Measurements from ENCODE around the gene MKLN1.
"Not testable (repeated sequence)": the region's sequence is repeated elsewhere in the genome, so short reads cannot be mapped to it uniquely, and the experiment has no call there.

Gene MKLN1

DNA sequence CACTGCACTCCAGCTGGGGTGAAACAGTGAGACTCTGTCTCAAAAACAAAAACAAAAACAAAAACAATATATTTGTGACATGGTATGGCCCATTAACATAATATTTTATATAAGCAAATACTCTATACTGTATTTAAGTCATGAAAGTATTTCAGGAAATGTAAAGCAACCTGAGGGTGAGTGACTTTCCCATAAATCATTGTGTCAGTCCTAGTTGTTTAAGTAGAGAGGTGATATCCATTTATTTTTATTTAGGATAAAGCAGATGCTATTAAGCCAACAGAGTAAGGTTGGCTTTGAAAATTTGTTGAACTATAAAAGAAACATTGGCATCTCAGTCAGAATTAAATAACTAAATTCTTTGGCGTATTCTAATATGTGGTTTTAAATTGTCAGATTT, 60.5 kb downstream of the MKLN1 start:
- in situ Hi-C loops (cut with HindIII; ENCODE audit: low sequenced_read_pairs): no loop called here

DNA sequence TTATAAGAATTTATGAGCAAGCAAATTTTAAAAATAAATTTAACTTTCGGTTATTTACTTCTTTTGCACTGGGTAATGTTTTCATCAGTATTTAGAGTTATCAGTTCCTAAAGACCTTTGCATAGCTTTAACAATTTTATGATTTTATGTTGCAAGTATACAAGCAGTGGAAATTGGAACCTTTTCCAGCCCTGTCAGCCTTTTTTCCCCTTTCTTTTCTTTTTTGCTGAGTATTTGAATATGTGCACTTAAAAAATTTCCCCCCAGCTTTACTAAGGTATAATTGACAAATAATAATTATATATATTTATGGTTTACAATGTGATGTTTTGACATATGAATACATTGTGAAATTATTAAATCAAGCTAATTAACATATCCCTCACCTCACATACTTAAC, 62.6 kb downstream of the MKLN1 start:
- in situ Hi-C loops (cut with HindIII; ENCODE audit: low sequenced_read_pairs): no loop called here

DNA sequence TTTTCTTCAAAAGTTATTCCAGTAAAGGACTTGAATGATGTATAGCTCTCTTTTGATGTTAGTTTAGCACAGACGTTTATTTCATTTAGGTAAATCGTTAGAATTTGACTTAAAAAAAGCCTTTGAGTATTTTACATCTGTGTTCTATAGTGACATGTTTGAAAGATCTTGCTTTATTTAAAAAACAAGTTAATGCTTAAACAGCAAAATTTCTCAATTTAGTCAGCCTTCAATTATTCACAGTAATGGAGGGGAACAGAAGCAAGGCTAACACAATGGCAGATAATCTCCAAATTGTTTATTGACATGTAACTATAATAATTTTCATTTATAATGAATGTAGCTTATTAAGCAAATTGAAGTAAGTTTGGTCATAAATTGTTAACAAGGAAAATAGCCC, 63.5 kb downstream of the MKLN1 start:
- in situ Hi-C loops (cut with HindIII; ENCODE audit: low sequenced_read_pairs): no loop called here

DNA sequence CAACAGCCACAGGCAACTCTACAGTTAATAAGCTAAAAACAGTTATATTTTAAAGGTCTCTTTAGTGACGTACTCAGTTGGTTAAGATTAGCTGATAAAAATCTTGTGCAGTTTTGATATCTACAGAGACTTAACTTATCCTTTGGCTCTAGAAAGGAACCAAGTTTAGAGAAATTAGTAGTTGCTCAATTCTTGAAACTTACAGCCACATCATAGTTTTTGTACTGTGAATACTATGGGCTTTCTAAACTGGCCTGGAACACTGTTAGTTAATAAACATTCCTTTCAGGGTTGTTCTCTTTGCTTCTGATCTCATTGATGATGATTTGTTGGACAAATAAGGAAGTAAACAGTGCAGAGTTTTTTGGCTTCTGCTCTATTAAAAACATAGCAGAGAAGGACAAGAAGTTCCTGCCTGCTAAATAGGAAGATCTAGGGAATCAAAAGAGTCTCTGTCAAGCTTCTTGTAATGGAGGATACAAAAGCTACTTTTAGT, 73.1 kb downstream of the MKLN1 start:
- in situ Hi-C loops (cut with HindIII; ENCODE audit: low sequenced_read_pairs): no loop called here

DNA sequence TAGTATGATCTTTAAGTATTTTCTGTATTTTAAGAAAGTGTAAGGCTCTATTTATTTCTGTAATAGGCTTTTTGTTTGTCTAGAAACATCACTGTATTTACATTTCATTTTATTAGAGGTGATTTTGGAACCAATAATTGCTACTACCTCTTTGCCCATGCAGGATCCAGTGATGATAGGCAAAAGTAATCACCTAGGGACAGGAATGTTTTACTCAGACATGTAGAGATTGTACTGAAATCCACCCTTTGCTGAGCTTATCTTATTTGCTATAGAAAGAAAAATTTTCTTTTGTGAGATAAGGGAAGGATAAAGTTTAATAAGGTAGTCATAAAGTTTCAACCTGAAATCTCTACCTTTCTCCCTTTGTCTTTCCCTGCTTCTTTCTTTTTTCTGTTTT, 73.5 kb downstream of the MKLN1 start:
- in situ Hi-C loops (cut with HindIII; ENCODE audit: low sequenced_read_pairs): no loop called here

DNA sequence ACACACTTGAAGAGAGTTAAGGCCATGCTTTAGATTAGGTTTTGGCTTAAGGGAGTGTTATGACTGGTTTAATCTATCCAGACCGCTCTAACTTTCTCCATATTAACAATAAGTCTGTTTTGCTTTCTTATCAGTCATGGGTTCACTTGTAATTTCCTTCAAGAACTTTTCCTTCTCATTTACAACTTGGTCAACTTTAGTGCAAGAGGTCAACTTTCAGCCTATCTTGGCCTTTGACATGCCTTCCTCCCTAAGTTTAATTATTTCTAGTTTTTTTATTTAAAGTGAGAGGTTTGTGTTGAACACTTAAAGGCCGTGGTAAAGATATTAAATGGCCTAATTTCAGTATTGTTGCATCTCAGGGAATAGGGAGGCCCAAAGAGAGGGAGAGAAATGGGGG, 75.6 kb downstream of the MKLN1 start:
- in situ Hi-C loops (cut with HindIII; ENCODE audit: low sequenced_read_pairs): no loop called here

DNA sequence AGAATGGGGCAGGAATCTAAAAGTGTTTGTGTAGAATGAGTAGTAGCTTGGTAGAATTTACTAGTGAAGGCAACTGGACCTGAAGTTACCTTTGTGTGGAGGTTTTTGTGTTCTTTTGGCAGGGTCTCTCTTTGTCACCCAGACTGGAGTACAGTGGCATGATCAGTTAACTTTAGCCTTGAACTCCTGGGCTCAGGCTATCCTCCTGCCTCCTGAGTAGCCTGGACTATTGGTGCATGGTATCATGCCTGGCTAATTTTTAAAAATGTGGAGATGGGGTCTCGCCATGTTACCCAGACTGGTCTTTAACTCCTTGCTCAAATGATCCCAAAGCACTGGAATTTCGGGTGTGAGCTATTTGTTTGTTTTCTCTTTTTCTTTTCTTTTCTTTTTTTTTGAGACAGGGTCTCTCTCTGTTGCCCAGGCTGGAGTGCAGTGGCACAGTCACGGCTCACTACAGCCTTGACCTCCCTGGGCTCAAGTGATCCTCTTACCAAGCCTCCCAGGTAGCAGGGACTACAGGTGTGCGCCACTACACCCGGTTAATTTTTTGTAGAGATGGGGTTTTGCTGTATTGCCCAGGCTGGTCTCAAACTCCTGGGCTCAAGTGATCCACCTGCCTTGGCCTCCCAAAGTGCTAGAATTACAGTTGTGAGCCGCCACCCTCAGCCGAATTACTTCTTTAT, 76.7 kb downstream of the MKLN1 start:
- in situ Hi-C loops (cut with HindIII; ENCODE audit: low sequenced_read_pairs): no loop called here

DNA sequence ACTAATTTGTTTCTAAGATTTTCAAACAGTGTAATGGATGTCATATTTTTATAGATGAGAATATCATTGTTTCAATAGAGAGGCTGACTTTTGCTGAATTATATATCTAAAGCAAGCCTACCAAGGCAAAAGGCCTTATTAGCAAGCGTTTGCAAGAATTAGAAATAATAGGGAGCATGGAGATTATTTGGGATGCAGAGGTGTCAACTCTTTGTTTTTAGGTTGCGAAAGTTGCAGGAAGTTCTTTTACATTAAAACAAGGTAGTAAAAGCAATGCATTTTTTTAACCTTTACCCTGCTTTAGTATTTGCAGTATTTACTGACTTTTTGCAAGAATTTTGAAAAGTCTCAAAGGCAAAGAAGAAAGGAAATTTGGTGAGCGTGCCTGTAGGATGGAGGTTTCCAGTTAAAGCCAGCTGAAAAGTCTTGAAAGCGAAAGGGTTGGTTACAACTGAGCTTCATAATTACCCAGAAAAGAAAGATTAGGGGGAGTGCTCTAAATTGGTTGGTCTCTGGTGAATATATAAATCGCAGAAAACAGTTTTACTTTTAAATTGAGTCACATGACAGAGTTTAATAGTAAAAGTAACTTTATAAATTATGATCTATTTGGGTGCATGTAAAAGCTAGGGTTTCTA, 81.6 kb downstream of the MKLN1 start:
- in situ Hi-C loops (cut with HindIII; ENCODE audit: low sequenced_read_pairs): no loop called here

DNA sequence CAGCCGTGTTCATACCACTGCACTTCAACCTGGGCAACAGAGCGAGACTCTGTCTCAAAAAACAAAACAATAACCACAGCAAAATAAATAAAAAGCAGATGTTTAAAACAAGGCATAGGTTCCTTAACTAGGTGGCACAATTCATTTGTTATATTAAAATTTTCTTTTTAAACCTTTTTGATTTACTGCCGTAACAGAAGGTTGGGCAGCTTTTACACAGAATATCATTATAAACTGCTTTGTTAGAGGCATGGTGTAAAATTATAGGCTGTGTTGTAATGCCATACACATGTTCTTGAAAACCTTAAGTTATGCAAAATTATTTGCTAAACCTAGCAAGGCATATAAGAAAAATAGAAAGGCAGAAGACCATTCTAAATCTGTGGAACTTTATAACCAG, 84.4 kb downstream of the MKLN1 start:
- in situ Hi-C loops (cut with HindIII; ENCODE audit: low sequenced_read_pairs): no loop called here

DNA sequence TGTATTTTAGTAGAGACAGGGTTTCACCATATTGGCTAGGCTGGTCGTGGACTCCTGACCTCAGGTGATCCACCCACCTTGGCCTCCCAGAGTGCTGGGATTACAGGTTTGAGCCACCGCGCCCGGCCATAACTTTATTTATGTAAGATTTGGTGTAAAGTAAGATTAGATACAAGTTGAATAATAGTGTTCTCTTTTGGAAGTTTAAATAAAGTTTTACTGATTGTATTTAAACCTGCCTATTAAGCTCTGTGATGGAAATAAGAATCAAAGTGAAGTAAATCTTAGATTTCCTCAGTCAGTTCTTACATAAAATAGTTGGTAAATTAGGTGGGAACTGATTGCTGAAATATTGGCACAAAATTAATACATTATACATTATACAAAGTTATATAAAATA, 86.0 kb downstream of the MKLN1 start:
- in situ Hi-C loops (cut with HindIII; ENCODE audit: low sequenced_read_pairs): no loop called here

DNA sequence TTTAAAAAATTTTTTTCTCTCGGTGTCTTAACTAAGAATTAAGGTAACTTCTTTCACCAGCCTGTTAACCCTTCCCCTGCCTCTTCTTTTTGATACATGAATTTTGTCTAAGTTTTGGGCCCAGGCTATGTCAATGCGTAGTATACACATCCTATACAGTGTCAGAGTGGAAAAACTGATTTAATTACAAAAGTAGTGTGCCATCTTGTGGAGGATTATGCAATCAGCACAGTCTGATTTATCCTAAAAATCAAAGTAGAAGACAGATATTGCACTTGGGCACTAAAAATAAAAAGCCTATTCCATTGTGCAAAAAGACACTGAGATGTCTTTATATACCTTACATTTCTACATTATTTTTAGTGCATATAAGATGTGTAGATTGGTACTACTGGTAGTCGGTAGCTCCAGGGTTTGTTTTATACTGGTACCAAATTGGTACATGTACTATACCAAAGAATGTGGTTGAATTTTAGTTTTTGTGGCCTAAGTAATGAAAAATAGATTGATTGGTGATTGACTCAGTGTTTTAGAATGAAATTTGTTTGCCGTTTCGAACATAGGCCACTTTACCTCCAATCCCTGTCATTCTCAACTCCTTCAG, 96.6 kb downstream of the MKLN1 start:
- in situ Hi-C loops (cut with HindIII; ENCODE audit: low sequenced_read_pairs): no loop called here

DNA sequence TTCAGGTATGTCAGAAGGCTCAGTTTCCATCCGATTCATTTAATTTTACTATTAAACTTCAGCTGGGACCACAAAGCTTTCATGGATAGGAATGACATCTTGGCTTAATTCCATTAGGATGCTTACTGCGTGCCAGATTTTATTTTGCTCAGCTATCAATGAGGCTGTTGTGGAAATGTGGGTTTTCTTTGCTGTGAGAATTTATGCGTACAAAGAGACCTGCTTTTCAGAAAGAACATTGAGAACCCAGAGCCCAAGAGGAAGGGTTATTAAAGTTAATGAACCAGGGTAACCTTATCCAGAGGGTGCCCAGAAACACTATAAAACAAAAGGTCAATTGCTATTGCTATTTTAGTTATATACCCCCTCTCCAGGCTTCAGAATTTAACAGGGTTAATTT, 98.3 kb downstream of the MKLN1 start:
- in situ Hi-C loops (cut with HindIII; ENCODE audit: low sequenced_read_pairs): no loop called here

DNA sequence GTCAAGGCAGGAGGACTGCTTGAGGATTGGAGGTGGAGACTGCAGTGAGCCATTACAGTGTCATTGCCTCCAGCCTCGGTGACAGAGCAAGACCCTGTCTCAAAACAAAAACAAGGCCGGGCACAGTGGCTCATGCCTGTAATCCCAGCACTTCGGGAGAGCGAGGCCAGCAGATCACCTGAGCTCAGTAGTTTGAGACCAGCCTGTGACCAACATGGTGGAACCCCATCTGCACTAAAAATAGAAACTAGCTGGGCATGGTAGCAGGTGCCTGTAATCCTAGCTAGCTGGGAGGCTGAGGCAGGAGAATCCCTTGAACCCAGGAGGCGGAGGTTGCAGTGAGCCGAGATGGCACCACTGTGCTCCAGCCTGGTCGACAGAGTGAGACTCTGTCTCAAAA, 103.2 kb downstream of the MKLN1 start:
- in situ Hi-C loops (cut with HindIII; ENCODE audit: low sequenced_read_pairs): not testable (repeated sequence)

DNA sequence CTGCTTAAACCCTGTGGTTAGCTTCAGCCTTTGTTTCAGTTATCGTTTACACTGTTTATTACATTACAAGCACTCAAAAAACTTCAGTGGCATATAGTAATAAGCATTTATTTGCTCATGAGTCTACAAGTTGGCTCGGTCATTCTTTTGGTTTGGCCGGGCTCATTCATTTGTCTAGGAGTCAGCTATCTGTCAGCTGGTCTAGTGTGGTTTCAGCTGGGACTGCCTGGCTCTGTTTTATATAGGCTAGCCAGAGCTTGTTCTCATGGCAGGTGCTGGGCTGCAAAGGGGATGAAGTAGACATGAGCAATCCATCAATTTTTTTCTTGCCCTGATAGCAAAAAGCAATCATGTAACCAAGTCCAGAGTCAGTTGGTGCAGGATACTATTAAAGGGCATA, 103.6 kb downstream of the MKLN1 start:
- in situ Hi-C loops (cut with HindIII; ENCODE audit: low sequenced_read_pairs): no loop called here

DNA sequence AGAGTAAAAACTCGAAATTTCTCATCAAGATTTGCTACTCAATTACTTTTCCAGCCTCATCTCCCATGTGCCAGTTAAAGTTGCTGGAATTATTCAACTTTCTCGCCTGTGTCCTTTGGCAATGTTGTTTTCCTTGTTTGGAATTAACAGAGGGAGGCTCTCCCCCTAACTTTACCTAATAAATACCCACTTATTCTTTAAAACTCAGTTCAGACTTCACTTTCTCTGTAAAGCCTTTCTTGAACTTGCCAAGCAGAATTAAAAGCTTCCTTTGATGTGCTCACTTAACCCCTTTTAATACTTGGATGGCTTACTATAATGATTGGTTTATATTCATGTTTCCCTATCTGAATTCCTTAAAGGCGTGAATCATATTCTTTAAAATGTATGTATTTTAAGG, 104.1 kb downstream of the MKLN1 start:
- in situ Hi-C loops (cut with HindIII; ENCODE audit: low sequenced_read_pairs): no loop called here

DNA sequence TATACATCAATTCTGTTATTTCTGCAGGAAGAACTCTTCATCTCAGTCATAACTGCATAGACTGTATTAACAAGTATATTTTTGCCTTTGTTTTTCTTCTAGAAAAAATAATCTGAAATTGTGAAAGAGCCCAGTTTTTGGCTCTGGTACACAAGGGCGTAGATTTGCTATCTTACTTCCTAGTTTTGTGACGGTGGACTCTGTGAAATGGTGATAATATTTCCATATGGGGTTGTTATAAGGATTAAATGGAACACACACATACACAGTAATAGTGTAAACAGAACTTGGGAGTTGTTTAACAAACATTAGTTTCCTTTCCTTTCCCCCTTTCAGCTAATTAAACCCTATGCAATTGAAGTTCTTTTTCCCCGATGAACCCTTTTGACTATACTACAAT, 108.7 kb downstream of the MKLN1 start:
- in situ Hi-C loops (cut with HindIII; ENCODE audit: low sequenced_read_pairs): no loop called here

DNA sequence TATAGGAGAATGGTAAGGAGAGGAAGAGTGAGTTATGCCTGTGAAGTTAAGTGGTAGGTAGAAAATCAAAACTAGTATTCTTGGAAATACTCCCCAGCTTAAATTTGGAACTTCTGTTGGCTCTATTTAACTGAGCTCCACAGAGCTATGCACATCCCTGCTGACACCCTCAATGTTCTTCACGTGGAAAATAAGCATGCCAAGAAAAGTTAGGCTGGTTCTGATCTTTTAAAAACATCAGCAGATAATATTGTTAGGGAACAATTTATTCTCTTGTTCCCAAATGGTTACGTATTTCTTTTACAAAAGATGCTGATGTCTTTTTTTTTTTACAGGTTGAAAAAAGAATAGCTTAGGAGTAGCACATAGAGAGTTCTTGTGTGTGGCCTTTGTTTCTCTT, 111.3 kb downstream of the MKLN1 start:
- in situ Hi-C loops (cut with HindIII; ENCODE audit: low sequenced_read_pairs): no loop called here

DNA sequence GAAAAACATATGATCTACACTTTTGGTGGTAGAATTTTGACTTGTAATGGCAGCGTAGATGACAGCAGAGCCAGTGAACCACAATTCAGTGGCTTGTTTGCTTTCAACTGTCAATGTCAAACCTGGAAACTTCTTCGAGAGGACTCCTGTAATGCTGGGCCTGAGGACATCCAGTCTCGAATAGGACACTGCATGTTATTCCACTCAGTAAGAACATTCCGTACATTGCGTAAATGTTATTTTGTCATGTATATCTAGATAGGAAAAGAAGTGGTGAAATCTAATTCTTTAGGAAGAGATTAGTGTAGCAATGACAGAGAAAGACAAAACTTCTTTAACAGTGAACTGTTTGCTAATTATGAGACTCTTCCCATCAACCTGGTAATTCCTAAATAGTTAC, 115.8 kb downstream of the MKLN1 start:
- in situ Hi-C loops (cut with HindIII; ENCODE audit: low sequenced_read_pairs): no loop called here

DNA sequence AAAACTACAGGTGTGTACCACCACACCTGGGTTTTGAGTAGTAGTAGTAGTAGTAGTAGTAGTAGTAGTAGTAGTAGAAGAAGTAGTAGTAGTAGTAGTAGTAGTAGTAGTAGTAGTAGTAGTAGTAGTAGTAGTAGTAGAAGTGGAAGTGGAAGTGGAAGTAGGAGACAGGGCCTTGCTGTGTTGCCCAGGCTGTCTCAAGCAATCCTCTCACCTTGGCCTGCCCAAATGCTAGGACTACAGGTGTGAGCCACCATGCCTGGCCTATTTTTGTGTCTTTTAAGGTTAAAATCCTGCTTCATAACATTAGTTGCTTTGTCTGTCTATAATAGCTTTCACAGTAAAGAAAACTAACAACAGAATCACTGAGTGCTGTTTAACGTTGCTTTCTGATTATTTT, 117.0 kb downstream of the MKLN1 start:
- in situ Hi-C loops (cut with HindIII; ENCODE audit: low sequenced_read_pairs): no loop called here

DNA sequence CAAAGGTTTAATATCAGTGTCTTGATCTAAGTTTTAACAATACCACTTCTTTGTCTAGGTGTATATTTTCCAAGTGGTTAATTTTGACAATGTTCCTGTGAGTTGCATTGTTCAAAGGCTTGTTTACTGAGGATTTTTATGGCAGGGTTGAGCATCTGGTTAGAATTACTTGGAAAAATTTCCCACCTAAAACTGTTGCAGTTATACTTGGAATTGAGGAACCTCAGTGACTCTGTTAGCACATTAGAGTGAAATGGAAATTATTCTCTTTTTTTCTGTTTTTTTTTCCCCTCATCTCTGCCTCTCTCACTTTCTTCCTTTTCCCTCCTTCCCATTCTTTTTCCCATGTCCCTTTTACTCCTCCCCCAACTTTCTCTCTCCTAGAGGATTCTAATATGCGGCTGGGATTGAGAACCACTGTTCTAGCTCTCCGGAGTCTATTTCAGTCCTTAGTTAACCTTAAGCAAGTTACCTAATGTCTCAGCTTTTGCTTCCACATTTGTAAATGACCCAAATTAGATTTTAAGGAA, 121.8 kb downstream of the MKLN1 start:
- in situ Hi-C loops (cut with HindIII; ENCODE audit: low sequenced_read_pairs): no loop called here

DNA sequence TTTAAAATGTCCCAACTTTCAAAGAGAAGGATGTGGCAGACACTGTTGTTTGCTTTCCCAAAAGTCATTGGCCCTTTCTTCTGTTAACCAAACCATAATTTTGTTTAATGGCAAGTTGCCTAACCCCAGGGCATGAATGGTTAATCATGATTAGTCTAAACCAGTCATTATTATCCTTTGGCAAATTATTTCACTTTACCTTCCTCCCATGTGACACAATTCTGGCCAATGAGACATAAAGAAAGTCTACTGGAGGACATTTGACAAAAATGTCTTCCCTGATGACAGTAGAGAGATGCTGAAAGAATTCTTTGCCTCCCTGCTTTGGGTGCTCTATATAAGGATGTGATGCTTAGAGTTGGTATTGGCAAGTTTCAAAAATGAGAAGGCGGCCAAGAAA, 126.8 kb downstream of the MKLN1 start:
- in situ Hi-C loops (cut with HindIII; ENCODE audit: low sequenced_read_pairs): no loop called here

DNA sequence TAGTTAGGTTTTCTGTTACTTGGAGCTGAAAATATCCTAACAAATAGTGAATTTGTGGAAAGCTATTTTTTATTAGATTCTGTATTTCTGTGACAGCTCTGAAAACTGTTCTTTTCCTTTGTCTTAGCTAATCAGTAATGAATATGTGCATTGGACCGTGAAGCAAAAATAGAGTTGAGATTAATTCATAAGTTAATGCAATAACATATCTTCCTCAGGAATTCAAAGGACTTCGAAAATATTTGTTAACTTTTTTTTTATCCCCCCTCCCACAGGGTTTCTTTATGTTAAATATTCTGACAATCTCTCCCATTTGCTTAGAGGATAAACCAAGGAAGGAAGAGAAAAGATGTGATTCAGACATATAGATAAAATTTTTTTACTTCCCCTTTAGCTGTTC, 127.3 kb downstream of the MKLN1 start:
- in situ Hi-C loops (cut with HindIII; ENCODE audit: low sequenced_read_pairs): no loop called here
